ENCODE measurements around the gene SEC61G.

SEC61G gene

GRCh38 chr7:54758702-54759592 lies at the start of gene SEC61G:
Gene SEC61G (minus strand): TSS chr7:54759211. CDS start chr7:54757588, 1,623 bp downstream.
- DNase-seq = peak; percentile 99

- no peak for DNase-seq
Observed at GRCh38 chr7:54802841-54803240, 43.8 kb upstream of the SEC61G start.

- no peak for DNase-seq
Observed at GRCh38 chr7:54802114-54802513, 43.1 kb upstream of the SEC61G start.

- DNase-seq = no peak
Observed at GRCh38 chr7:54799792-54800191, 40.8 kb upstream of the SEC61G start.

GRCh38 chr7:54798530-54798929 lies 39.5 kb upstream of the SEC61G start:
- no peak for DNase-seq

GRCh38 chr7:54796853-54797252 lies 37.8 kb upstream of the SEC61G start:
- no peak for DNase-seq

GRCh38 chr7:54796150-54796549 lies 37.1 kb upstream of the SEC61G start:
- DNase-seq = no peak

GRCh38 chr7:54792383-54792782 lies 33.4 kb upstream of the SEC61G start:
- no peak for DNase-seq

GRCh38 chr7:54788664-54789063 lies 29.7 kb upstream of the SEC61G start:
- DNase-seq = peak; percentile 68

- DNase-seq = no peak
Observed at GRCh38 chr7:54785261-54785660, 26.2 kb upstream of the SEC61G start.

GRCh38 chr7:54783952-54784351 lies 24.9 kb upstream of the SEC61G start:
- DNase-seq = no peak

- DNase-seq = no peak
Observed at GRCh38 chr7:54782829-54783228, 23.8 kb upstream of the SEC61G start.

- no peak for DNase-seq
Observed at GRCh38 chr7:54782314-54782713, 23.3 kb upstream of the SEC61G start.

- no peak for DNase-seq
Observed at GRCh38 chr7:54781134-54781920, 22.3 kb upstream of the SEC61G start.

- DNase-seq = no peak
Observed at GRCh38 chr7:54780490-54780889, 21.5 kb upstream of the SEC61G start.

GRCh38 chr7:54778696-54779540 lies 19.9 kb upstream of the SEC61G start:
- DNase-seq = no peak

GRCh38 chr7:54778166-54778565 lies 19.2 kb upstream of the SEC61G start:
- DNase-seq = no peak

GRCh38 chr7:54774785-54775740 lies 16.1 kb upstream of the SEC61G start:
- DNase-seq = no peak

GRCh38 chr7:54773472-54774399 lies 14.7 kb upstream of the SEC61G start:
- peak; percentile 89 for DNase-seq

GRCh38 chr7:54769203-54769602 lies 10.2 kb upstream of the SEC61G start:
- DNase-seq = no peak

GRCh38 chr7:54764861-54765260 lies 5.8 kb upstream of the SEC61G start:
- no peak for DNase-seq
